ENCODE data around the gene CERS6. TPM values are rescaled to one million over a fixed set of nuclear protein-coding genes. Genes with fewer than 3 reads are reported as not detected.

CERS6 gene
- total RNA-seq, 4 donors from 2014 or later = 53.7 to 78.3 (median 63.8) TPM

DNA sequence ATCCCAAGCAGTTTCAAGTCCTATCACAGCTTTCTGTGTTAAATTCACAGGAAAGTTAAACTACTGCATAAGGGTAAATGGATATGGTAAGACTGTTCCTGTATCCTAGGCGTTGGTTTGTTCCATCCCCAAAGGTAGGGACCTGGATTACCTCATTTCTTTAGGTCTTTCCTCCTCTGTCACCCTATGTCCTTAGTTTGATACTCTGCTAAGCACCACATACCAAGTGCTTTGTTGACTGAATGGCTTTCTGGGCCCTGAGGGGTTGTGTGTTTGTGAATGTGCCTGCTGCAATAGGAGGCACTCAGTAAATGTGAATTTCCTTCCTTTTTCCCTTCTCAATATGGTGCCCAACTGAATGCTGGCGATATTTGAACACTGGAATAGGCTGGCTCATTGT, 354.2 kb downstream of the CERS6 start:
- TF ChIP-seq CTCF (IDR thresholded peaks at IDR 0.05) = no peak
- TF ChIP-seq POLR2A (IDR thresholded peaks at IDR 0.05) = no peak
- WGBS, 2 donors = 90 to 92% methylated on average over 2 of the region's 2 CpGs
- intact Hi-C loops (cut with DNase I; ENCODE audit: low total_unique reads) = no loop called here
- H3K4me3 ChIP-seq (ENCODE audit: low read depth, poor library complexity, severe bottlenecking) = no peak overlapping the region
- no peak for DNase-seq (ENCODE audit: low spot score in 2 of 2)

GRCh38 chr2:168811696-168812095, 355.6 kb downstream of the CERS6 start:
- WGBS, 2 donors = 63 to 71% methylated on average over 3 of the region's 3 CpGs
- no peak for DNase-seq (ENCODE audit: low spot score in 2 of 2)
- no peak for TF ChIP-seq POLR2A (IDR thresholded peaks at IDR 0.05)
- TF ChIP-seq CTCF (IDR thresholded peaks at IDR 0.05) = no peak
- no peak overlapping the region for H3K4me3 ChIP-seq (ENCODE audit: low read depth, poor library complexity, severe bottlenecking)
- intact Hi-C loops (cut with DNase I; ENCODE audit: low total_unique reads) = no loop called here

GRCh38 chr2:168814046-168814445, 358.0 kb downstream of the CERS6 start:
- intact Hi-C loops (cut with DNase I; ENCODE audit: low total_unique reads) = no loop called here
- DNase-seq (ENCODE audit: low spot score in 2 of 2) = no peak
- 65 to 86% methylated on average over 2 of the region's 2 CpGs for WGBS, 2 donors
- no peak overlapping the region for H3K4me3 ChIP-seq (ENCODE audit: low read depth, poor library complexity, severe bottlenecking)
- TF ChIP-seq POLR2A (IDR thresholded peaks at IDR 0.05) = no peak
- no peak for TF ChIP-seq CTCF (IDR thresholded peaks at IDR 0.05)

DNA sequence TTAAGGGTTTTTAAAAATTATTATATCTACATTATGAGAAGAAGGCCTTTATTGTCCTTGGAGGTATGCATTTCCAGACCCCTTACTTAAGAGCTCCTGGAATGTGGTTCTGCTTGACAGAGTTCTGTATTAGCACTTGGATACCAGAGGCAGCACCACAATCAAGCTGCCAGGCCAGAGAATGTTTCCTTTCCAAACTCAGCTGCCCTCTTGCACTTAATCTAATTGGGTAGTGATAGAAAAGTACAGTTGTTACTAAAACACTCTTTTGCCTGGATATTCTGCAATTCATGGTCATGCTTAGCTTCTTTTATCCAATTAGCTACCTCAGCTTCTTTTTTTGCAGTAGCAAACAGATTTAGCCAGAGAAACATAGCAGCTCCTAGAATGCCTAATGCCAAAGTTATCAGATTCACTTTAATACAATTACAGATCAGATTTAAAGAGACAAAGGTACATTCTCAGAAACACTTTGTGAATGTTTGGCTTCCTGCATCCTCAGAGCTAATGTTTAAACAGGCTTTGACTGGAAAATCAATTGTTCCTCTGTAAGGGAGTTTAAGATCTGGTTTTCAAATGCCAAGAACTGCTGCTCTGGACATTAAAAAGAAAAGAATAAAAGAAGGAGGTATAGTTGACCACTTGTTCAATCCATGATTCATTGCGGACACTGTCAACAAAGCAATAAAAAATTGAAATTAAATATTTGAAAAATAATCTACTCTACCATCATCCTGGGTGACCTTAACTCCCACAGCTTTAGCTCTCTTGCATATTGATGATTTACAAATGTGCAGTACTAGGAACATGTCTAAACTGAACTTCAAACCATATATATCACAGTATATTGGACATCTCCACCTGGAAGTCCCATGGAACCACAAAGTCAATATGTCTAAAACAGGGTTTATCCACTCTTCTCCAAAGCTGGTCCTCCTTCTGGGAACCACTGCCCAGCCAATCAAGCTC, 359.2 kb downstream of the CERS6 start:
- 97 to 98% methylated on average over 1 of the region's 1 CpG for WGBS, 2 donors
- no peak overlapping the region for H3K4me3 ChIP-seq (ENCODE audit: low read depth, poor library complexity, severe bottlenecking)
- TF ChIP-seq CTCF (IDR thresholded peaks at IDR 0.05) = no peak
- TF ChIP-seq POLR2A (IDR thresholded peaks at IDR 0.05) = no peak
- DNase-seq (ENCODE audit: low spot score in 2 of 2) = no peak
- intact Hi-C loops (cut with DNase I; ENCODE audit: low total_unique reads) = no loop called here

- no peak for TF ChIP-seq POLR2A (IDR thresholded peaks at IDR 0.05)
- no peak for TF ChIP-seq CTCF (IDR thresholded peaks at IDR 0.05)
- no peak overlapping the region for H3K4me3 ChIP-seq (ENCODE audit: low read depth, poor library complexity, severe bottlenecking)
- intact Hi-C loops (cut with DNase I; ENCODE audit: low total_unique reads) = no loop called here
- DNase-seq (ENCODE audit: low spot score in 2 of 2) = no peak
- 81 to 85% methylated on average over 3 of the region's 3 CpGs for WGBS, 2 donors
Observed at GRCh38 chr2:168816369-168816768, 360.3 kb downstream of the CERS6 start.
